GM12874 (cell line): ENCODE results near the gene POLA1.

Source experiments
- CTCF ChIP-seq: IDR thresholded peaks from 2 replicates; pipeline ENCODE4 v1.5.1; 2011; ENCODE audit warnings: low read depth, mild to moderate bottlenecking, control low read depth, low read length, moderate library complexity; ENCODE audit not compliant: insufficient read depth

The POLA1 gene

GRCh38 chrX:24870143-24870542, 176.4 kb downstream of the POLA1 start:
- TF ChIP-seq CTCF: no peak

- no peak for TF ChIP-seq CTCF
Measured at GRCh38 chrX:24874604-24875247, 181.0 kb downstream of the POLA1 start.

- no peak for TF ChIP-seq CTCF
Measured at GRCh38 chrX:24876530-24877287, 183.0 kb downstream of the POLA1 start.

GRCh38 chrX:24877288-24877664, 183.6 kb downstream of the POLA1 start:
- no peak for TF ChIP-seq CTCF

GRCh38 chrX:24877854-24878650, 184.3 kb downstream of the POLA1 start:
- TF ChIP-seq CTCF: no peak

GRCh38 chrX:24879679-24880078, 186.0 kb downstream of the POLA1 start:
- no peak for TF ChIP-seq CTCF

GRCh38 chrX:24886916-24887315, 193.2 kb downstream of the POLA1 start:
- no peak for TF ChIP-seq CTCF
